ENCODE measurements around the gene CDH13.

- no peak for TF ChIP-seq CTCF (conservative IDR thresholded peaks at IDR 0.05; ENCODE audit: low read depth, low read length)
- no peak for TF ChIP-seq EZH2 (IDR thresholded peaks at IDR 0.05; ENCODE audit: borderline replicate concordance, low read depth, low read length, poor library complexity, severe bottlenecking)
These were observed 491.6 kb downstream of the CDH13 start for GRCh38 chr16:83118365-83118764.

Data from A673 (cell line).